HG02884 (cell line): ENCODE data around the gene ALK.

Experiments
- ATAC-seq: cut with Tn5 transposase; IDR thresholded peaks from one replicate; pipeline ENCODE4 v1.9.1; 2021; ENCODE audit warnings: mild to moderate bottlenecking, moderate library complexity; ENCODE audit not compliant: unreplicated experiment

Gene ALK

GRCh38 chr2:29463181-29463900 lies 458.0 kb downstream of the ALK start:
- ATAC-seq, result no peak

GRCh38 chr2:29462293-29462692 lies 459.1 kb downstream of the ALK start:
- ATAC-seq, result no peak

- ATAC-seq, result no peak
Measured at GRCh38 chr2:29460190-29460589, 461.2 kb downstream of the ALK start.

GRCh38 chr2:29459445-29460179 lies 461.8 kb downstream of the ALK start:
- ATAC-seq, result no peak

GRCh38 chr2:29456429-29456828 lies 465.0 kb downstream of the ALK start:
- no peak for ATAC-seq

GRCh38 chr2:29455200-29455860 lies 466.1 kb downstream of the ALK start:
- ATAC-seq, result no peak

GRCh38 chr2:29452036-29452435 lies 469.4 kb downstream of the ALK start:
- ATAC-seq, result no peak

GRCh38 chr2:29450596-29451222 lies 470.7 kb downstream of the ALK start:
- ATAC-seq, result no peak

- ATAC-seq, result no peak
Measured at GRCh38 chr2:29449499-29449898, 471.9 kb downstream of the ALK start.

- no peak for ATAC-seq
Measured at GRCh38 chr2:29448096-29448688, 473.2 kb downstream of the ALK start.

GRCh38 chr2:29447513-29447912 lies 473.9 kb downstream of the ALK start:
- ATAC-seq, result no peak

GRCh38 chr2:29446847-29447246 lies 474.5 kb downstream of the ALK start:
- no peak for ATAC-seq

- no peak for ATAC-seq
Measured at GRCh38 chr2:29444150-29444549, 477.2 kb downstream of the ALK start.

- no peak for ATAC-seq
Measured at GRCh38 chr2:29443627-29444026, 477.8 kb downstream of the ALK start.

- ATAC-seq, result no peak
Measured at GRCh38 chr2:29443151-29443550, 478.2 kb downstream of the ALK start.

- ATAC-seq, result no peak
Measured at GRCh38 chr2:29440921-29441623, 480.3 kb downstream of the ALK start.

GRCh38 chr2:29433920-29434319 lies 487.5 kb downstream of the ALK start:
- no peak for ATAC-seq

- no peak for ATAC-seq
Measured at GRCh38 chr2:29433128-29433527, 488.3 kb downstream of the ALK start.

GRCh38 chr2:29431485-29431884 lies 489.9 kb downstream of the ALK start:
- ATAC-seq, result no peak

GRCh38 chr2:29430382-29431112 lies 490.8 kb downstream of the ALK start:
- ATAC-seq, result no peak
